Karpas-422 (cell line): ENCODE measurements around the gene RTBDN. TPM values are rescaled to one million over a fixed set of nuclear protein-coding genes. Genes with fewer than 3 reads are reported as not detected.

ENCODE experiments used
- DNase-seq: peaks from one replicate; pipeline ENCODE4 v3.0.0-alpha.2; 2015
- H2AFZ ChIP-seq: fragments of 200-600 bp; sonication (generic); 2 replicates; pipeline ENCODE4 v1.6.1; 2014; ENCODE audit warnings: antibody characterized with exemption, low read length, mixed read lengths
- H3K27ac ChIP-seq: fragments of 200-600 bp; sonication (generic); 2 replicates; pipeline ENCODE4 v1.5.1; 2014; ENCODE audit warnings: mild to moderate bottlenecking, low read length, moderate library complexity
- H3K27me3 ChIP-seq: fragments of 200-600 bp; sonication (generic); 2 replicates; pipeline ENCODE4 v1.6.1; 2014; ENCODE audit warnings: low read length, mixed read lengths
- H3K36me3 ChIP-seq: fragments of 200-600 bp; sonication (generic); 2 replicates; pipeline ENCODE4 v1.6.1; 2014; ENCODE audit warnings: low read length, mixed read lengths; ENCODE audit not compliant: insufficient read depth
- H3K4me1 ChIP-seq: fragments of 200-600 bp; sonication (generic); 2 replicates; pipeline ENCODE4 v1.6.1; 2014; ENCODE audit warnings: mild to moderate bottlenecking, low read length, mixed read lengths
- H3K4me2 ChIP-seq: fragments of 200-600 bp; sonication (generic); 2 replicates; pipeline ENCODE4 v1.6.1; 2014; ENCODE audit warnings: low read length, low read depth, mild to moderate bottlenecking; ENCODE audit not compliant: poor library complexity, severe bottlenecking
- H3K4me3 ChIP-seq: fragments of 200-600 bp; sonication (generic); 2 replicates; pipeline ENCODE4 v1.5.1; 2014; ENCODE audit warnings: mild to moderate bottlenecking, antibody characterized with exemption, low read length, mixed read lengths
- H3K79me2 ChIP-seq: fragments of 200-600 bp; sonication (generic); 2 replicates; pipeline ENCODE4 v1.6.1; 2014; ENCODE audit warnings: mild to moderate bottlenecking, low read length, mixed read lengths
- H3K9ac ChIP-seq: fragments of 200-600 bp; sonication (generic); 2 replicates; pipeline ENCODE4 v1.6.0; 2014; ENCODE audit warnings: low read length
- H3K9me2 ChIP-seq: fragments of 200-600 bp; sonication (generic), shearing (Covaris generic); replicated peaks from 2 replicates; pipeline ENCODE4 v1.6.0; 2014; ENCODE audit warnings: mild to moderate bottlenecking, low read length, moderate library complexity; ENCODE audit not compliant: insufficient read depth
- H3K9me3 ChIP-seq: fragments of 300-700, 200-600 bp; sonication (generic); 2 replicates; pipeline ENCODE4 v1.6.1; 2014; ENCODE audit warnings: low read length, mixed read lengths
- H4K20me1 ChIP-seq: fragments of 200-600 bp; sonication (generic); 2 replicates; pipeline ENCODE4 v1.6.1; 2014; ENCODE audit warnings: mild to moderate bottlenecking, antibody characterized with exemption, low read length, low read depth; ENCODE audit not compliant: insufficient read depth
- total RNA-seq: library from RNA; depleted of rRNA; stranded (reverse); fragments of >200 nt; shearing (Covaris generic); gene quantifications from 2 replicates; pipeline ENCODE4 v1.2.3, GENCODE V29; 2014; ENCODE audit warnings: low replicate concordance

RTBDN gene
- total RNA-seq, 1 experiment from 2014 or later = not detected

GRCh38 chr19:12843328-12843727 lies 8.9 kb upstream of the RTBDN start:
- Histone ChIP-seq H4K20me1 (0 out of 2 replicates have a peak, but pooled peaks cover 4% of the 10 kb centered on the region), H3K9ac (no peak overlapping the region), H3K9me2 (no peaks in the 10 kb centered on the region), H3K4me2 (no peak overlapping the region), H3K36me3 (no peaks in the 10 kb centered on the region), H3K9me3 (no peaks in the 10 kb centered on the region), H3K79me2 (no peaks in the 10 kb centered on the region), H3K4me3 (no peak overlapping the region), H3K27ac (no peak overlapping the region), H3K4me1 (peaks cover 18% of the 10 kb centered on the region), H3K27me3 (no peaks in the 10 kb centered on the region), H2AFZ (no peak overlapping the region)
- DNase-seq = no peak

GRCh38 chr19:12842511-12842910 lies 8.1 kb upstream of the RTBDN start:
- H2AFZ ChIP-seq = no peak overlapping the region
- H3K9me3 ChIP-seq = no peaks in the 10 kb centered on the region
- no peak for DNase-seq
- H3K4me3 ChIP-seq = no peak overlapping the region
- H3K9me2 ChIP-seq = no peaks in the 10 kb centered on the region
- no peaks in the 10 kb centered on the region for H3K27me3 ChIP-seq
- H3K36me3 ChIP-seq = no peaks in the 10 kb centered on the region
- H3K4me2 ChIP-seq = no peak overlapping the region
- 0 out of 2 replicates have a peak, but pooled peaks cover 4% of the 10 kb centered on the region for H4K20me1 ChIP-seq
- H3K9ac ChIP-seq = no peak overlapping the region
- H3K79me2 ChIP-seq = no peaks in the 10 kb centered on the region
- no peak overlapping the region for H3K27ac ChIP-seq
- peaks cover 17% of the 10 kb centered on the region for H3K4me1 ChIP-seq

- Histone ChIP-seq H3K4me1 (peaks cover 13% of the 10 kb centered on the region), H3K27me3 (no peaks in the 10 kb centered on the region), H3K36me3 (no peaks in the 10 kb centered on the region), H2AFZ (no peak overlapping the region), H3K9me2 (no peaks in the 10 kb centered on the region), H3K9me3 (no peaks in the 10 kb centered on the region), H3K27ac (no peak overlapping the region), H4K20me1 (0 out of 2 replicates have a peak, but pooled peaks cover 4% of the 10 kb centered on the region), H3K4me2 (no peak overlapping the region), H3K79me2 (no peaks in the 10 kb centered on the region), H3K9ac (no peak overlapping the region), H3K4me3 (no peak overlapping the region)
- DNase-seq = no peak
Measured at GRCh38 chr19:12841094-12841493, 6.7 kb upstream of the RTBDN start.

- Histone ChIP-seq H3K4me2 (no peak overlapping the region), H3K9me2 (no peaks in the 10 kb centered on the region), H3K9me3 (no peaks in the 10 kb centered on the region), H3K79me2 (no peaks in the 10 kb centered on the region), H4K20me1 (0 out of 2 replicates have a peak, but pooled peaks cover 4% of the 10 kb centered on the region), H3K27ac (no peak overlapping the region), H2AFZ (no peak overlapping the region), H3K4me1 (peaks cover 13% of the 10 kb centered on the region), H3K27me3 (no peaks in the 10 kb centered on the region), H3K36me3 (no peaks in the 10 kb centered on the region), H3K4me3 (no peak overlapping the region), H3K9ac (no peak overlapping the region)
- DNase-seq = peak; percentile 95
Measured at GRCh38 chr19:12840091-12841079, 6.0 kb upstream of the RTBDN start.

- Histone ChIP-seq H3K9me2 (no peaks in the 10 kb centered on the region), H2AFZ (no peak overlapping the region), H4K20me1 (0 out of 2 replicates have a peak, but pooled peaks cover 4% of the 10 kb centered on the region), H3K27me3 (no peaks in the 10 kb centered on the region), H3K4me3 (peak overlapping the region; percentile 71), H3K9me3 (no peaks in the 10 kb centered on the region), H3K79me2 (no peaks in the 10 kb centered on the region), H3K36me3 (no peaks in the 10 kb centered on the region), H3K4me2 (peak overlapping the region; percentile 83), H3K4me1 (peaks cover 19% of the 10 kb centered on the region), H3K9ac (peak overlapping the region; percentile 67; the same call in 1 of the 2 replicates), H3K27ac (no peak overlapping the region)
- DNase-seq = peak; percentile 52
Measured at GRCh38 chr19:12838886-12839756, 4.7 kb upstream of the RTBDN start.

GRCh38 chr19:12838182-12838885 lies 4.0 kb upstream of the RTBDN start, which contains the start of gene MAST1:
Gene MAST1 (plus strand): TSS chr19:12838515. CDS start chr19:12838573, 58 bp downstream.
- no peaks in the 10 kb centered on the region for H3K9me2 ChIP-seq
- H3K4me3 ChIP-seq = peak within 1 kb of the TSS; percentile 71
- H3K36me3 ChIP-seq = no peaks in the 10 kb centered on the region
- peak; percentile 85 for DNase-seq
- H4K20me1 ChIP-seq = 0 out of 2 replicates have a peak, but pooled peaks cover 4% of the 10 kb centered on the region
- peak within 1 kb of the TSS; percentile 67 for H3K9ac ChIP-seq
- peaks cover 24% of the 10 kb centered on the region for H3K4me1 ChIP-seq
- H3K27me3 ChIP-seq = no peaks in the 10 kb centered on the region
- H3K27ac ChIP-seq = no peak within 1 kb of the TSS
- peak within 1 kb of the TSS; percentile 83 for H3K4me2 ChIP-seq
- H3K9me3 ChIP-seq = no peaks in the 10 kb centered on the region
- 0 out of 2 replicates have a peak within 1 kb of the TSS, but pooled peaks have one; percentile 56 for H2AFZ ChIP-seq
- no peaks in the 10 kb centered on the region for H3K79me2 ChIP-seq

GRCh38 chr19:12837225-12837624 lies 2.8 kb upstream of the RTBDN start:
- H3K9ac ChIP-seq = no peak overlapping the region
- H2AFZ ChIP-seq = no peak overlapping the region
- 0 out of 2 replicates have a peak, but pooled peaks cover 4% of the 10 kb centered on the region for H4K20me1 ChIP-seq
- DNase-seq = no peak
- H3K36me3 ChIP-seq = no peaks in the 10 kb centered on the region
- no peaks in the 10 kb centered on the region for H3K27me3 ChIP-seq
- peaks cover 33% of the 10 kb centered on the region for H3K4me1 ChIP-seq
- H3K9me3 ChIP-seq = no peaks in the 10 kb centered on the region
- H3K4me2 ChIP-seq = no peak overlapping the region
- no peaks in the 10 kb centered on the region for H3K79me2 ChIP-seq
- H3K27ac ChIP-seq = no peak overlapping the region
- no peak overlapping the region for H3K4me3 ChIP-seq
- no peaks in the 10 kb centered on the region for H3K9me2 ChIP-seq
